GM21529 (cell line): ENCODE measurements around the gene SYT8.

Source experiments
- ATAC-seq: cut with Tn5 transposase; IDR thresholded peaks from one replicate; pipeline ENCODE4 v1.9.1; 2021; ENCODE audit not compliant: unreplicated experiment

Gene SYT8

DNA sequence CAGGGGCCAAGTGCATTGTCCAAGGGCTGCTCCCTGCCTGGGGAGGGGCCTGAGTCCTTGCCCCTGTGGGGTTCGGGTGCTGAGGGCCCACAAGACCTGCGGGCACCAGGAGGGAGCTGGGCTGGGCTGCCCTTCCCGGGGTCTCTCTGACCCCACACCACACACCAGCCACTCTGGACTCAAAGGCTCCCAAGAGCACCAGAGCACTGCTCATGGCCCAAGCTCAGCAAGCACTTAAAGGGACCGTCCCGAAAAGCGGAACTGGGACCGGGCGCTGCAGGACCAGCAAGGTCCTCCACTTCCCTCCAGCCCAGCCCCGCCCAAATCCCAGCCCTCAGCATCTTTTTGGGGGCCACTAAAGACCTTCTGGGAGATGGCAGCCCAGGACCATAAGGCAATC, 23.4 kb downstream of the SYT8 start:
- ATAC-seq = no peak

GRCh38 chr11:1858576-1858975, 23.8 kb downstream of the SYT8 start:
- no peak for ATAC-seq

GRCh38 chr11:1859004-1859403, 24.2 kb downstream of the SYT8 start:
- no peak for ATAC-seq

- ATAC-seq = no peak
These were observed 25.3 kb downstream of the SYT8 start for GRCh38 chr11:1860108-1860507.

- ATAC-seq = no peak
These were observed 26.9 kb downstream of the SYT8 start for GRCh38 chr11:1861435-1862411.

- ATAC-seq = no peak
These were observed 28.0 kb downstream of the SYT8 start for GRCh38 chr11:1862588-1863351.

GRCh38 chr11:1863352-1864216, 28.8 kb downstream of the SYT8 start:
- ATAC-seq = no peak

DNA sequence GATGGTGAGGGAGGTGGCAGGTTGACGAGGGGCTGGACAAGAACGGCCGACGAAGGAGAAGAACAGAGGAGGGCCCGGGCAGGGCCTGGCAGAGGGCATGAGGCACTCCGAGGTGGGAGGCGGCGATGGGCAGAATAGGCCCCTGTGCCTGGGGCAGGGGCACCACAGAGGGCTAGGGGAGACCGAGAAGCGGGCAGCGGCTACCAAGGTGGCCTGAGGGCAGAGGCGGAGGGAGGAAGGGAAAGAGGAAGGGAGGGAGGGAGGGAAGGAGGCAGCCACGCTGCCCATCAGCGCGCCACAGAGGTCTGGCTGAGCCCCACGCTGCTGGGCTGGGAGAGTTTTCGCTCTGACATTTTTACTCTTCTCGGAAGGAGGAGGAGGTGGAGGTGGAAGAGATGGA, 29.4 kb downstream of the SYT8 start:
- no peak for ATAC-seq

DNA sequence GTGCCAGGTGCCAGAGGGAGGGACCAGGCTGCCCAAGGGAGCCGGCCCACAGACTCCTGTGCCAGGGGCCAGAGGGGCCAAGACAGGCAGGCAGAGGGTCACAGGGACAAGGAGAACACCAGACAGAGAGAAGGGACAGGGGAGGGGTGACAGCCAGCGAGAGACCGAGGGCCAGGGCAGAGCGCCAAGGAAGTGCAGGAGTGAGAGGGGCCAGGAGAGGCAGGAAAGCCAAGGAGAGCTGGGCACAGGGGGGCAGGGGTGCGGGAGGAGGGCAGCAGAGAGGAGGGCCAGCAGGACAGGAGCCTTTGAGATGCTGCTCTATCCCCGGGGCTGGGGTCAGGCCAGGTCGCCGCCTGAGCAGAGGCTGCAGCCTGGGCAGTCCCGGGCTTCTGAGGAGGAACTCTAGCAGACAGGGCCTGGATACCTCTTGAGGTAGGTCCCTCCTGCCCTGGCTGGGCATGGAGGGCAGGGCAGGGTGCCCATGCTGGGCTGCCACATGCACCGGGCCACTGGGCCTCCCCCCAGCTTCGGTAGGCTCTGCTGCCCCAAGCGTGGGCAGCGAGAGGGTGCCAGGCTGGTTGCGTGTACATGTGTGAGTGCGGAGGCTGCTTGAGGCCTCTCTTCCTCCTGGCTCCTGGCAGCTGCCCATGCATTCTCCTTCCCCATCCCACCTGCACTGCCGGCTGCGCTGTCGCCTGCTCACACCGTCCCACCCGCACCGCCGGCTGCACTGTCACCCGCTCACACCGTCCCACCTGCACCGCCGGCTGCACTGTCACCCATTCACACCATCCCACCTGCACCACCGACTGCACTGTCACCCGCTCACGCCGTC, 30.3 kb downstream of the SYT8 start:
- ATAC-seq = no peak

- no peak for ATAC-seq
These were observed 31.4 kb downstream of the SYT8 start for GRCh38 chr11:1866226-1866625.

DNA sequence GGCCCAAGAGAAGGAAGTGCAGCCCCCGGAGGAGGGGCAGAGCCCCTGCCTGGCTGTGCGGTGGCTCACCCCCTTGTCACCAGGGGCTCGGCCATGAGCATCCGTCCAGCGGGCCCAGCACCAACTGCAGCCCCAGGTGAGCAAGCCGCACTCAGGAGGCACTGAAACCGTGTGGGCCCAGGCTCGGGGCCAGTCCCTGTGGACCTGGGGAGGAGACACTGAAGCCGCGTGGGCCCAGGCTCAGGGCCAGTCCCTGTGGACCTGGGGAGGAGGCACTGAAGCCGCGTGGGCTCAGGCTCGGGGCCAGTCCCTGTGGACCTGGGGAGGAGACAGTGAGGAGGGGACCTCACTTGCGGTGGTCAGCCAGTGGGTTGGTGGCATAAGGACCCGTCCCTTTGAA, 32.0 kb downstream of the SYT8 start:
- no peak for ATAC-seq

- ATAC-seq = no peak
These were observed 32.6 kb downstream of the SYT8 start for GRCh38 chr11:1867381-1867780.

DNA sequence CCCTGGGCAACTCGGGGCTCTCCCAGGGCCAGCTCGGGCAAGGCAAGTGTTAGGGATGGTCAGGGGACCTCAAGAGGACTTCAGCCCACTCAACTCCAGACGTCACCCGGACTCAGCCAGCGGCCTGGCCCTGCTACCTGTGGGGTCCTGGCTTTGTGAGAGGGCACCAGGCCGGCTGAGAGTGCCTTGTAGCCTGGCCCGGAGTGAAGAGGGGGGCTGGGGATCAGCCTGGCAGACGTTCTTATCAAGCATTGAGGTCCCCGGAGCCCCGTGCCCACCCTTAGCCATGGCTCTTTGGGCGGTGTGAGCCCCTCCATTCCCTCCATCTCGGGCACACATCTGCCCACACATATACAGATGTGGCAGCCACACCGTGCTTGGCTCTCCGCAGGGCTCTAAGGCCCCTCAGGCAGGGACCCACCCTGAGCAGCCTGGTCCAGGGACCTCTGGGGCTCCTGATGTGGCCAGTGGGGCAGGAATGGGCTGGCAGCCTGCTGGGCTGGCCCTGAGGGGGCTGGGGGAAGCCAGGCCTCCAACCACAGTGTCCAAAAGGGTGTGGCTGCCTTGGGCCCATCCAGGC, 33.4 kb downstream of the SYT8 start:
- no peak for ATAC-seq

DNA sequence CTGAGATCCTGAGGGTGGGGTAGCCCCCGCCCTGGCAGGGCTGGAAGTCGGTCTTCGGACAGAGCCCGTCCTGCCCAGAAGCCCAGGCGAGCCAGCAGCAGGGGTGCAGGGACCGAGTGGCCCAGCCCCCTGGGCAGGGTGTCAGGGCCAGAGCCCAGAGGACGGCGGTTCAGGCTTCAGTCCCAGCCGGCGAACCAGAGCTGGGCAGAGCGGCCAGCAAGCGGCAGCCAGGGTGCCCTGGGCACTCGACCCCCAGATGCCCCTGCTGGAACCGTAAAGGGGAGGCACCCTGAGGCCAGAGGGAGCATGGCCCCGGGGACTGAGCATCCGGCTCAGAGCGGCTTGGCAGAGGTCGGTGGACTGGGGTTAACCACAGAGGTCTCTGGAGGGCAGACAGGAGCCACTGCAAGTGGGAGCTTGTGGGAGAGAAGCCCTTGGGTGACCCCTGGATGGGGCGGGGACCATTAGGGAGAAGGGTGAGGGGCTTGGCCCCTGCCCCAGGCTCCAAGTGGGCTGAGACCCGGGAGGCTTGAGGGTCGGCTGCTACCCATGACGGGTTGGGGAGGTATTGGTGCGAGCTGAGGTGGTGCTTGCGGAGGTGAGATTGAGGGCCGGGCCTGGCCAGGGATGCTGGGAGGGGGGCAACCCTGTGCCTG, 34.0 kb downstream of the SYT8 start:
- no peak for ATAC-seq

- no peak for ATAC-seq
These were observed 34.9 kb downstream of the SYT8 start for GRCh38 chr11:1869427-1870325.

DNA sequence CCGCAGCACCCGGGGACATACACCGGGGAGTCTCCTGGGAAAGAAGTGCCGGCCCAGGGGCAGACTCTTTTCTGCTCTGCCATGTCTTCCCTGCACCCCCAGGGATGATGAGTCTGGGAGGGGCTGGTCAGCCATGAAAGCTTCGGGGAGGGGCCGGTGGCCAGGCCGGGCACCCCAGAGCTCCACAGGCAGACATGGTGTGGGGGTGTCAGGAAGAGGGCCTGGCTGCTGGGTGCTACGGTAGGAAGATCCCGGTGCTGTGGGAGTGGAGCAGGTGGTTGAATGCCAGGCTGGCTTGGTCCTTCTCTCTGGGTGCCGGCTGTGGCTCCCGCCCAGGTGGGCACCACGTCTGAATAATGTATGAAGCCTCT, 35.5 kb downstream of the SYT8 start:
- ATAC-seq = no peak

DNA sequence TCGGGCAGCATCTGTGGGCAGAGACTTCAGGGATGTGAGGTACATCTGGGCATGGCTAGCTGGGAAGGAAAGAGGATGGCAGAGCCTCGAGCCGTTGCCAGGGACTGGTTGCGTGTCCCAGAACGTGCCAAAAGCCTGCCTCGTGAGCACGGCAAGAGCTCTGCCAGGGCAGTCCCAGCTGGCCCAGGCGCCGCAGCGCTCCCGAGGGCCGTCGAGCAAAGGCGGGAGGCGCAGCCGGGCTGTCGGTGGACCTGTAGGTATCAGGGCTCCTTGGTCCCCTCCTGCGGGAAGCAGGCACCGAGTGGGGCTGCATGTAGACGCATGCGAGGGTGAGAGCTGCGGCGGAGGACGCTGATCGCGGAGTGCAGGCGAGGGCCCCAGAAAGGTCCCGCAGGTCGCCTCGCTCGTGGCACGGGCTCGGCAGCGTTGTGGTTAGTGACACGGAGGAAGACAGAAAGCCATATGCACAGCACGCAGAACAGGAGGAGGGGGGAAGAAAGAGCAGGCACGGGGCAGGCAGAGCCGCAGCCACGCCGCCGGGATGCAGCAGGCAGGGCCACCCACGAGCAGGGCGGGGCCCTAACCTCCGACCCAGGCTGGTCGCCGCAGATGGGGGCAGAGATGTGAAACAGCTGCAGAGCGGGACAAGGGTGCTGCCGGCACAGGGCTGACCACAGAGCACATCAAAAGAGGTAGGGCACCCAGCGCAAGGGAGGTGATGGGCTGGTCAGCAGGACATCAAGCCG, 36.1 kb downstream of the SYT8 start:
- no peak for ATAC-seq

GRCh38 chr11:1871531-1871930, 36.7 kb downstream of the SYT8 start:
- no peak for ATAC-seq
